ENCODE measurements around the gene SMIM14.
"Not testable (repeated sequence)": the region's sequence is repeated elsewhere in the genome, so short reads cannot be mapped to it uniquely, and the experiment has no call there.

The SMIM14 gene

GRCh38 chr4:39627413-39627812, 11.3 kb downstream of the SMIM14 start:
- no peak overlapping the region for H3K27ac ChIP-seq (ENCODE audit: low read depth in 2 of 2, low read length in 2 of 2)
- H3K9me3 ChIP-seq (ENCODE audit: control insufficient read depth in 2 of 2, low read length in 2 of 2) = no peaks in the 10 kb centered on the region
- H3K4me1 ChIP-seq (ENCODE audit: control insufficient read depth in 2 of 2, insufficient read depth in 2 of 2, low read length in 2 of 2) = peaks cover 3 to 23% of the 10 kb centered on the region in 2 donors
- H3K27me3 ChIP-seq (ENCODE audit: control insufficient read depth in 2 of 2, insufficient read depth in 2 of 2, low read length in 2 of 2) = no peaks in the 10 kb centered on the region
- H3K9ac ChIP-seq (ENCODE audit: low read depth in 1 of 2, low read length in 2 of 2) = no peak overlapping the region
- H3K4me3 ChIP-seq (ENCODE audit: low read length in 2 of 2) = no peak overlapping the region
- H3K36me3 ChIP-seq (ENCODE audit: control insufficient read depth in 2 of 2, insufficient read depth in 2 of 2, low read length in 2 of 2) = peaks cover 0 to 11% of the 10 kb centered on the region in 2 donors

DNA sequence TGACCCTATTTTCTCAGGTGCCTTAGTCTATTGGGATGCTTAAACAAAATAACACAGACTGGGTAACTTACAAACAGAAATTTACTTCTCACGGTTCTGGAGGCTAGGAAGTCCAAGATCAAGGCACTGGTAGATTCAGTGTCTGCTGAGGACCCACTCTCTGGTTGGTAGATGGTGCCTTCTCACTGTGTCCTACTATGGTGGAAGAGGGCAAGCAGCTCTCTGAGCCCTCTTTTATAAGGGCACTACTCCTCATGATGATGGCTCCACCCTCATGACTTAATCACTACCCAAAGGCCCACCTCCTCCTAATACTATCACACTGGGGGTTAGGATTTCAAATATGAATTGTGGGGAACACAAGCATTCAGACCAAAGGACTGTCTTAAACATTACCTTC, 11.8 kb downstream of the SMIM14 start:
- H3K4me1 ChIP-seq (ENCODE audit: control insufficient read depth in 2 of 2, insufficient read depth in 2 of 2, low read length in 2 of 2) = peaks cover 3 to 24% of the 10 kb centered on the region in 2 donors
- H3K36me3 ChIP-seq (ENCODE audit: control insufficient read depth in 2 of 2, insufficient read depth in 2 of 2, low read length in 2 of 2) = peaks cover 0 to 11% of the 10 kb centered on the region in 2 donors
- no peak overlapping the region for H3K4me3 ChIP-seq (ENCODE audit: low read length in 2 of 2)
- H3K9me3 ChIP-seq (ENCODE audit: control insufficient read depth in 2 of 2, low read length in 2 of 2) = no peaks in the 10 kb centered on the region
- no peaks in the 10 kb centered on the region for H3K27me3 ChIP-seq (ENCODE audit: control insufficient read depth in 2 of 2, insufficient read depth in 2 of 2, low read length in 2 of 2)
- no peak overlapping the region for H3K9ac ChIP-seq (ENCODE audit: low read depth in 1 of 2, low read length in 2 of 2)
- no peak overlapping the region for H3K27ac ChIP-seq (ENCODE audit: low read depth in 2 of 2, low read length in 2 of 2)

DNA sequence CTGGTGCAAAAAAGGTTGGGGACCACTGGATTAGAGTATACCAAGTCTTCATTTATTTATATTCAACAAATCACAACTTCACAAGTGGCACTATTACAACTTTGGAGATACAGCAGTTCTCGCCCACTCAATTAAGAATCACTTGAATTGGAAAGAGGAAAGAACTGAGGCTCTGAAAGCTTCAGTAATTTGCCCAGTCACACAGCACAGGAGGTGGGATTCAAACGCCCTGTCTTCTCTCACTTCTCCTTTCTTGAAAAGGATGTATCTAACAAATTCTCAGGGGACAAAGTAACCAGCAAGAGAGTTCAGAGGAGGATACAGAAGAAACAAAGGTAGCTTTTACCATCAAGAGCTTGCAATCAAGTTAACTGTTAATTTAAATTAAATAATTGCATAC, 12.4 kb downstream of the SMIM14 start:
- peaks cover 3 to 28% of the 10 kb centered on the region in 2 donors for H3K4me1 ChIP-seq (ENCODE audit: control insufficient read depth in 2 of 2, insufficient read depth in 2 of 2, low read length in 2 of 2)
- peaks cover 0 to 11% of the 10 kb centered on the region in 2 donors for H3K36me3 ChIP-seq (ENCODE audit: control insufficient read depth in 2 of 2, insufficient read depth in 2 of 2, low read length in 2 of 2)
- no peaks in the 10 kb centered on the region for H3K27me3 ChIP-seq (ENCODE audit: control insufficient read depth in 2 of 2, insufficient read depth in 2 of 2, low read length in 2 of 2)

GRCh38 chr4:39621582-39621981, 17.1 kb downstream of the SMIM14 start:
- no peaks in the 10 kb centered on the region for H3K9me3 ChIP-seq (ENCODE audit: control insufficient read depth in 2 of 2, low read length in 2 of 2)
- peaks cover 3 to 27% of the 10 kb centered on the region in 2 donors for H3K4me1 ChIP-seq (ENCODE audit: control insufficient read depth in 2 of 2, insufficient read depth in 2 of 2, low read length in 2 of 2)
- H3K36me3 ChIP-seq (ENCODE audit: control insufficient read depth in 2 of 2, insufficient read depth in 2 of 2, low read length in 2 of 2) = peaks cover 0 to 5% of the 10 kb centered on the region in 2 donors
- H3K9ac ChIP-seq (ENCODE audit: low read depth in 1 of 2, low read length in 2 of 2) = no peak overlapping the region
- no peak overlapping the region for H3K4me3 ChIP-seq (ENCODE audit: low read length in 2 of 2)
- H3K27ac ChIP-seq (ENCODE audit: low read depth in 2 of 2, low read length in 2 of 2) = peak overlapping the region; percentile 23 to 29
- H3K27me3 ChIP-seq (ENCODE audit: control insufficient read depth in 2 of 2, insufficient read depth in 2 of 2, low read length in 2 of 2) = no peaks in the 10 kb centered on the region

More for the DNA sequence above, 12.4 kb downstream of the SMIM14 start:
- no peak overlapping the region for H3K4me3 ChIP-seq (ENCODE audit: low read length in 2 of 2)
- no peaks in the 10 kb centered on the region for H3K9me3 ChIP-seq (ENCODE audit: control insufficient read depth in 2 of 2, low read length in 2 of 2)
- no peak overlapping the region for H3K9ac ChIP-seq (ENCODE audit: low read depth in 1 of 2, low read length in 2 of 2)
- no peak overlapping the region for H3K27ac ChIP-seq (ENCODE audit: low read depth in 2 of 2, low read length in 2 of 2)

GRCh38 chr4:39620551-39621313, 17.9 kb downstream of the SMIM14 start:
- H3K4me1 ChIP-seq (ENCODE audit: control insufficient read depth in 2 of 2, insufficient read depth in 2 of 2, low read length in 2 of 2) = peaks cover 6 to 27% of the 10 kb centered on the region in 2 donors
- H3K36me3 ChIP-seq (ENCODE audit: control insufficient read depth in 2 of 2, insufficient read depth in 2 of 2, low read length in 2 of 2) = peaks cover 0 to 1% of the 10 kb centered on the region in 2 donors
- H3K4me3 ChIP-seq (ENCODE audit: low read length in 2 of 2) = no peak overlapping the region
- H3K27me3 ChIP-seq (ENCODE audit: control insufficient read depth in 2 of 2, insufficient read depth in 2 of 2, low read length in 2 of 2) = no peaks in the 10 kb centered on the region
- H3K27ac ChIP-seq (ENCODE audit: low read depth in 2 of 2, low read length in 2 of 2) = no peak overlapping the region
- H3K9me3 ChIP-seq (ENCODE audit: control insufficient read depth in 2 of 2, low read length in 2 of 2) = no peaks in the 10 kb centered on the region
- H3K9ac ChIP-seq (ENCODE audit: low read depth in 1 of 2, low read length in 2 of 2) = no peak overlapping the region

- Histone ChIP-seq H3K27me3 (ENCODE audit: control insufficient read depth in 2 of 2, insufficient read depth in 2 of 2, low read length in 2 of 2) (no peaks in the 10 kb centered on the region), H3K9ac (ENCODE audit: low read depth in 1 of 2, low read length in 2 of 2) (no peak overlapping the region), H3K36me3 (ENCODE audit: control insufficient read depth in 2 of 2, insufficient read depth in 2 of 2, low read length in 2 of 2) (no peaks in the 10 kb centered on the region), H3K4me1 (ENCODE audit: control insufficient read depth in 2 of 2, insufficient read depth in 2 of 2, low read length in 2 of 2) (peaks cover 7 to 10% of the 10 kb centered on the region in 2 donors), H3K4me3 (ENCODE audit: low read length in 2 of 2) (no peak overlapping the region), H3K27ac (ENCODE audit: low read depth in 2 of 2, low read length in 2 of 2) (no peak overlapping the region), H3K9me3 (ENCODE audit: control insufficient read depth in 2 of 2, low read length in 2 of 2) (no peaks in the 10 kb centered on the region)
Observed at GRCh38 chr4:39617534-39617933, 21.1 kb downstream of the SMIM14 start.

DNA sequence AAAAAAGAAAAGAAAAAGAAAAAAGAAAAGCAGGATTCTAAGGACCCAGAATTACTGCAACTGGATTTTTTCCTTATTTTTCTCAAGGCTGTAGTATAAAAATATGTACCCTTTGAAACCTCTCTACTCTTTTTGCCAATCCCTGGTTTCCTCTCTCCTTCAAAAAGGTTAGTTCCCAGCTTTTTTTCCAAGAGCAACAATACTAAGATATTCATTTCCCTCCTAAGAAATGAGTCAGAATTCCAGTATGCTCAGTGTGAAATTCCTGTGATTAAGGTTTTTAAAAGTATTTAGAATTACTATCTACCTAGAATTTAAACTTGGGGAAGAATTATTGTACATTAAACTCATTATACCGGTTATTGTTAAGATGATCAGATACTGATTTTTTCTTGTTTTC, 22.0 kb downstream of the SMIM14 start:
- H3K9me3 ChIP-seq (ENCODE audit: control insufficient read depth in 2 of 2, low read length in 2 of 2) = no peaks in the 10 kb centered on the region
- no peak overlapping the region for H3K4me3 ChIP-seq (ENCODE audit: low read length in 2 of 2)
- H3K9ac ChIP-seq (ENCODE audit: low read depth in 1 of 2, low read length in 2 of 2) = no peak overlapping the region
- H3K27me3 ChIP-seq (ENCODE audit: control insufficient read depth in 2 of 2, insufficient read depth in 2 of 2, low read length in 2 of 2) = no peaks in the 10 kb centered on the region
- no peaks in the 10 kb centered on the region for H3K36me3 ChIP-seq (ENCODE audit: control insufficient read depth in 2 of 2, insufficient read depth in 2 of 2, low read length in 2 of 2)
- peaks cover 6 to 7% of the 10 kb centered on the region in 2 donors for H3K4me1 ChIP-seq (ENCODE audit: control insufficient read depth in 2 of 2, insufficient read depth in 2 of 2, low read length in 2 of 2)
- H3K27ac ChIP-seq (ENCODE audit: low read depth in 2 of 2, low read length in 2 of 2) = no peak overlapping the region

DNA sequence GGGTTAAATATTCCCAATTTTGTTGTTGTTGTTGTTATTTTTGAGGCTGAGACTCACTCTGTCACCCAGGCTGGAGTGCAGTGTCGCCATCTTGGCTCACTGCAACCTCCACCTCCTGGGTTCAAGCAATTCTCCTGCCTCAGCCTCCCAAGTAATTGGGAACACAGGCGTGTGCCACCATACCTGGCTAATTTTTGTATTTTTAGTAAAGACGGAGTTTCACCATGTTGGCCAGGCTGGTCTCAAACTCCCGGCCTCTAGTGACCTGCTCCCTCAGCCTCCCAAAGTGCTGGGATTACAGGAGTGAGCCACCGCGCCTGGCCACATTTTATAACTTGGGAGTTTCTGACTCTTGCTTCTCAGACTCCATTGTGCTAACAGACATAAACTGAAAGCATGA, 22.6 kb downstream of the SMIM14 start:
- H3K36me3 ChIP-seq (ENCODE audit: control insufficient read depth in 2 of 2, insufficient read depth in 2 of 2, low read length in 2 of 2); H3K27ac ChIP-seq (ENCODE audit: low read depth in 2 of 2, low read length in 2 of 2); H3K4me1 ChIP-seq (ENCODE audit: control insufficient read depth in 2 of 2, insufficient read depth in 2 of 2, low read length in 2 of 2); H3K27me3 ChIP-seq (ENCODE audit: control insufficient read depth in 2 of 2, insufficient read depth in 2 of 2, low read length in 2 of 2); H3K9ac ChIP-seq (ENCODE audit: low read depth in 1 of 2, low read length in 2 of 2); H3K9me3 ChIP-seq (ENCODE audit: control insufficient read depth in 2 of 2, low read length in 2 of 2); H3K4me3 ChIP-seq (ENCODE audit: low read length in 2 of 2): not testable (repeated sequence)

DNA sequence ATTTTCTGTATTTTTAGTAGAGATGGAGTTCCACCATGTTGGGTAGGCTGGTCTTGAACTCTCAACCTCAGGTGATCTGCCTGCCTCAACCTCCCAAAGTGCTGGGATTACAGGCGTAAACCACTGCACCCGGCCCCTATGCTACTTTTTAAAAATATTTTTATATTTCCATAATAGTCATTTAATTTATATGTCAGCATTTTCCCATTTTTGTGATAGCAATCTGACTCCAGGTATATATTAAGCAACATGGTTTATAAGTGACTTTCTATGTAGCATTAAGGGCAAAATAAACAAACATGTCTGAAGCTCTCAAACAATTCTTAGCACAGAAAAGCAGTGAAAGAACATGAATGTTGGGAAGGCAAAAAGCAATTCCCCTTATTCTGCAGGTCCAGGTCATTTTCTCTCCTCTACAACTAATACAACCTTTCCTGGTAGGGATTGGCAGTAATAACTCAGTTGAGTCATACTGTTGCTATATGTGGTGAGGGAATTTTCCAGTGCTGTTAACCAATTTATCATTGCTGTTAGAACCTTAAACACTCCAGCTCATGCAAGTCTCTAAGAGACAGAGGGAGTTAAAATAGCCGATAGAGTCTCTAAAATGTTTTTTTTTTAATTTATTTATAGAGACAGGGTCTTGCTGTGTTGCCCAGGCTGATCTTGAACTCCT, 24.0 kb downstream of the SMIM14 start:
- Histone ChIP-seq H3K36me3 (ENCODE audit: control insufficient read depth in 2 of 2, insufficient read depth in 2 of 2, low read length in 2 of 2) (peaks cover 0 to 4% of the 10 kb centered on the region in 2 donors), H3K27ac (ENCODE audit: low read depth in 2 of 2, low read length in 2 of 2) (no peak overlapping the region), H3K27me3 (ENCODE audit: control insufficient read depth in 2 of 2, insufficient read depth in 2 of 2, low read length in 2 of 2) (no peaks in the 10 kb centered on the region), H3K4me3 (ENCODE audit: low read length in 2 of 2) (no peak overlapping the region), H3K9me3 (ENCODE audit: control insufficient read depth in 2 of 2, low read length in 2 of 2) (no peaks in the 10 kb centered on the region), H3K9ac (ENCODE audit: low read depth in 1 of 2, low read length in 2 of 2) (no peak overlapping the region), H3K4me1 (ENCODE audit: control insufficient read depth in 2 of 2, insufficient read depth in 2 of 2, low read length in 2 of 2) (peaks cover 3 to 7% of the 10 kb centered on the region in 2 donors)

- Histone ChIP-seq H3K4me1 (ENCODE audit: control insufficient read depth in 2 of 2, insufficient read depth in 2 of 2, low read length in 2 of 2) (peaks cover 9 to 10% of the 10 kb centered on the region in 2 donors), H3K36me3 (ENCODE audit: control insufficient read depth in 2 of 2, insufficient read depth in 2 of 2, low read length in 2 of 2) (peaks cover 0 to 7% of the 10 kb centered on the region in 2 donors), H3K4me3 (ENCODE audit: low read length in 2 of 2) (no peak overlapping the region), H3K27ac (ENCODE audit: low read depth in 2 of 2, low read length in 2 of 2) (peak overlapping the region; percentile 21 to 32), H3K9ac (ENCODE audit: low read depth in 1 of 2, low read length in 2 of 2) (no peak overlapping the region), H3K9me3 (ENCODE audit: control insufficient read depth in 2 of 2, low read length in 2 of 2) (no peaks in the 10 kb centered on the region), H3K27me3 (ENCODE audit: control insufficient read depth in 2 of 2, insufficient read depth in 2 of 2, low read length in 2 of 2) (no peaks in the 10 kb centered on the region)
Observed at GRCh38 chr4:39613093-39613656, 25.5 kb downstream of the SMIM14 start.

Measured in mucosa of rectum (tissue), 2 donors.